HEK293T (cell line): ENCODE measurements around the gene NDUFC2.

Source experiments
- ARNT ChIP-seq: fragments of 450-650 bp; IDR thresholded peaks from 2 replicates; pipeline ENCODE4 v1.6.1; 2017; ENCODE audit warnings: mild to moderate bottlenecking
- BHLHE40 ChIP-seq: fragments of 450-650 bp; IDR thresholded peaks from 2 replicates; pipeline ENCODE4 v1.6.1; 2016; ENCODE audit warnings: mild to moderate bottlenecking, moderate library complexity, borderline replicate concordance
- CTBP1 ChIP-seq: fragments of 450-650 bp; IDR thresholded peaks from 2 replicates; pipeline ENCODE4 v1.6.1; 2016; ENCODE audit warnings: borderline replicate concordance
- ELF4 ChIP-seq: fragments of 450-650 bp; IDR thresholded peaks from 2 replicates; pipeline ENCODE4 v1.6.1; 2017; ENCODE audit warnings: antibody characterized with exemption
- FOXA1 ChIP-seq: fragments of 450-650 bp; IDR thresholded peaks from 2 replicates; pipeline ENCODE4 v1.6.1; 2016; ENCODE audit warnings: mild to moderate bottlenecking
- FOXK2 ChIP-seq: fragments of 450-650 bp; IDR thresholded peaks from 2 replicates; pipeline ENCODE4 v1.6.1; 2016; ENCODE audit warnings: mild to moderate bottlenecking
- FOXM1 ChIP-seq: fragments of 450-650 bp; IDR thresholded peaks from 2 replicates; pipeline ENCODE4 v1.6.1; 2017; ENCODE audit warnings: mild to moderate bottlenecking, borderline replicate concordance
- HDGF ChIP-seq: fragments of 450-650 bp; IDR thresholded peaks from 2 replicates; pipeline ENCODE4 v1.6.1; 2017; ENCODE audit warnings: antibody characterized with exemption, borderline replicate concordance
- LEF1 ChIP-seq: fragments of 450-650 bp; IDR thresholded peaks from 2 replicates; pipeline ENCODE4 v1.6.1; 2017; ENCODE audit warnings: mild to moderate bottlenecking, borderline replicate concordance
- NFRKB ChIP-seq: fragments of 450-650 bp; IDR thresholded peaks from 2 replicates; pipeline ENCODE4 v1.6.1; 2016; ENCODE audit warnings: mild to moderate bottlenecking, moderate library complexity
- SP1 ChIP-seq: fragments of 450-650 bp; IDR thresholded peaks from 2 replicates; pipeline ENCODE4 v1.6.1; 2017
- SUZ12 ChIP-seq: fragments of 450-650 bp; IDR thresholded peaks from 2 replicates; pipeline ENCODE4 v1.6.1; 2016; ENCODE audit warnings: mild to moderate bottlenecking
- TARDBP ChIP-seq: fragments of 450-650 bp; IDR thresholded peaks from 2 replicates; pipeline ENCODE4 v1.6.1; 2016
- TF ChIP-seq, protein P1 (sequence below): fragments of 450-650 bp; IDR thresholded peaks from 2 replicates; pipeline ENCODE4 v1.6.1; 2016

DNA sequence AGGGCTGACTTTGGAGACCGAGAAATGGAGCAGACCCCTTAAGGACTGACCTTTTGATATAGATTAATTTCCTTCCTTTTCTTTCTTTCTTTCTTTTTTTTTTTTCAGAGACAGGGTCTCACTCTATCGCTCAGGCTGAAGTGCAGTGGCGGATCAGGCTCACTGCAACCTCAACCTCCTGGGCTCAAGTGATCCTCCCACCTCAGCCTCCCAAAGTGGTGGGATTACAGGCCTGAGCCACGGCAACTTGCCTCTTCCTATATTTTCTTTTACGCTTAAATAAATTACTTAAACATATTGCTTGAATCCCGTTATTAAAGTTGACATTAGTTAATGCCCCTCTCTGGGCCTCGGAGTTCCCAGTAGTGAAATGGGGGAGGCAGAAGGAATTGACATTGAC, 56.2 kb downstream of the NDUFC2 start:
- TF ChIP-seq, protein P1, sequence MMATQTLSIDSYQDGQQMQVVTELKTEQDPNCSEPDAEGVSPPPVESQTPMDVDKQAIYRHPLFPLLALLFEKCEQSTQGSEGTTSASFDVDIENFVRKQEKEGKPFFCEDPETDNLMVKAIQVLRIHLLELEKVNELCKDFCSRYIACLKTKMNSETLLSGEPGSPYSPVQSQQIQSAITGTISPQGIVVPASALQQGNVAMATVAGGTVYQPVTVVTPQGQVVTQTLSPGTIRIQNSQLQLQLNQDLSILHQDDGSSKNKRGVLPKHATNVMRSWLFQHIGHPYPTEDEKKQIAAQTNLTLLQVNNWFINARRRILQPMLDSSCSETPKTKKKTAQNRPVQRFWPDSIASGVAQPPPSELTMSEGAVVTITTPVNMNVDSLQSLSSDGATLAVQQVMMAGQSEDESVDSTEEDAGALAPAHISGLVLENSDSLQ: no peak
- no peak for TF ChIP-seq ELF4
- TF ChIP-seq HDGF: no peak
- TF ChIP-seq SUZ12: no peak
- TF ChIP-seq FOXM1: no peak
- no peak for TF ChIP-seq CTBP1
- no peak for TF ChIP-seq BHLHE40
- TF ChIP-seq FOXA1: no peak
- no peak for TF ChIP-seq SP1
- TF ChIP-seq NFRKB: no peak
- TF ChIP-seq FOXK2: no peak
- TF ChIP-seq ARNT: no peak
- no peak for TF ChIP-seq LEF1
- TF ChIP-seq TARDBP: no peak
